ENCODE measurements around the gene STK40. TPM values are rescaled to one million over a fixed set of nuclear protein-coding genes. Genes with fewer than 3 reads are reported as not detected.

STK40 gene
- total RNA-seq, 1 experiment from 2014 or later = 26.2 TPM

- Histone ChIP-seq H3K9me3 (ENCODE audit: control insufficient read depth, low read depth, low read length) (no peaks in the 10 kb centered on the region), H3K56ac (ENCODE audit: insufficient read length, low read depth, low read length) (no peak overlapping the region), H3K4ac (ENCODE audit: low read depth, low read length) (no peak overlapping the region), H3K4me1 (ENCODE audit: insufficient read depth, low read length) (no peaks in the 10 kb centered on the region), H4K20me1 (ENCODE audit: control insufficient read depth, insufficient read depth, insufficient read length) (no peaks in the 10 kb centered on the region), H2BK15ac (ENCODE audit: low read depth, low read length) (no peak overlapping the region), H4K8ac (replicated peaks; ENCODE audit: insufficient read length, low read depth, low read length) (no peak overlapping the region), H4K5ac (ENCODE audit: insufficient read length, low read depth, low read length) (no peak overlapping the region), H2AFZ (ENCODE audit: low read length) (no peak overlapping the region), H3K27me3 (ENCODE audit: insufficient read depth, low read length) (no peaks in the 10 kb centered on the region), H3K79me2 (ENCODE audit: insufficient read depth, low read length) (no peaks in the 10 kb centered on the region), H2BK20ac (ENCODE audit: low read depth, low read length, poor library complexity, severe bottlenecking) (no peak overlapping the region), H3T11ph (ENCODE audit: low read length) (no peak overlapping the region), H3K4me2 (ENCODE audit: insufficient read depth, insufficient read length, low read length) (peak overlapping the region; percentile 90), H2AK5ac (ENCODE audit: insufficient read length, low read length) (no peak overlapping the region), H2BK5ac (ENCODE audit: insufficient read length, low read length) (no peak overlapping the region), H3K23ac (ENCODE audit: insufficient read length, low read depth, low read length) (no peak overlapping the region), H2BK12ac (ENCODE audit: insufficient read length, low read depth, low read length) (no peak overlapping the region), H3K14ac (ENCODE audit: insufficient read depth, low read length) (no peak overlapping the region), H3K23me2 (ENCODE audit: insufficient read length, low read depth, low read length, poor library complexity, severe bottlenecking) (peaks cover 17% of the 10 kb centered on the region), H2BK120ac (ENCODE audit: low read depth, low read length, poor library complexity, severe bottlenecking) (no peak overlapping the region), H3K9ac (ENCODE audit: extremely low read depth, insufficient read length, low read length) (peak overlapping the region; percentile 6), H3K27ac (ENCODE audit: insufficient read length, low read depth, low read length) (no peak overlapping the region), H3K18ac (ENCODE audit: insufficient read length, low read depth, low read length) (no peak overlapping the region), H4K91ac (ENCODE audit: insufficient read length, low read depth, low read length) (no peak overlapping the region), H3K79me1 (ENCODE audit: insufficient read depth, low read depth, low read length, poor library complexity, severe bottlenecking) (peaks cover 4% of the 10 kb centered on the region)
- peaks cover 28% of the 10 kb centered on the region in 2 experiments for H3K4me1 Mint-ChIP-seq
- no peak for TF ChIP-seq CTCF (conservative IDR thresholded peaks at IDR 0.05)
- peak overlapping the region; percentile 81 to 84 for H3K4me3 Mint-ChIP-seq
- no peaks in the 10 kb centered on the region; a peak in 2 of 7 replicates for H3K36me3 Mint-ChIP-seq (ENCODE audit: insufficient read depth in 1 of 3, low read depth in 3 of 3)
- no peak for DNase-seq
- no peaks in the 10 kb centered on the region for H3K27me3 Mint-ChIP-seq (ENCODE audit: low read depth)
- H3K27ac Mint-ChIP-seq = peak overlapping the region; percentile 48 to 91 (median 91); a peak in 5 of 7 replicates
- WGBS (ENCODE audit: extremely low coverage, insufficient read length, low lambda C conversion rate) = no CpG with 5 or more reads among the region's 10 CpGs
- H3K9me3 Mint-ChIP-seq = no peaks in the 10 kb centered on the region; a peak in 1 of 5 replicates
Measured at GRCh38 chr1:36400514-36400824, 14.7 kb upstream of the STK40 start.

Data from H9 (cell line).